Keratinocyte (primary cell): ENCODE data around the gene C12orf60. TPM values are rescaled to one million over a fixed set of nuclear protein-coding genes. Genes with fewer than 3 reads are reported as not detected.

Source experiments
- DNase-seq: peaks from one replicate; pipeline ENCODE4 v3.0.0-alpha.2; 2011; ENCODE audit warnings: low read depth, missing footprints, low spot score
- FAIRE-seq: peaks from 2 replicates; lab custom pipeline; 2011; peaks lifted over from hg19 to GRCh38; lab: Jason Lieb, UNC
- H2AFZ ChIP-seq: 2 replicates; pipeline ENCODE4 v1.6.0; 2012; ENCODE audit warnings: low read length, control low read depth, inconsistent platforms; ENCODE audit not compliant: control insufficient read depth
- H3K27ac ChIP-seq: 2 replicates; pipeline ENCODE4 v1.5.1; 2011; ENCODE audit warnings: low read length; ENCODE audit not compliant: control insufficient read depth, insufficient read depth
- H3K27me3 ChIP-seq: 3 replicates; pipeline ENCODE4 v1.6.0; 2011; ENCODE audit warnings: low read length; ENCODE audit not compliant: control insufficient read depth, insufficient read depth; ENCODE audit errors: extremely low read depth
- H3K36me3 ChIP-seq, 2 experiments: 2 replicates in 1 of 2; 3 replicates in 1 of 2; pipeline ENCODE4 v1.5.1; 2011; ENCODE audit warnings: low read length in 2 of 2, mild to moderate bottlenecking in 1 of 2; ENCODE audit not compliant: control insufficient read depth in 2 of 2, insufficient read depth in 2 of 2; ENCODE audit errors: extremely low read depth in 1 of 2
- H3K4me1 ChIP-seq: 3 replicates; pipeline ENCODE4 v1.5.1; 2011; ENCODE audit warnings: low read length; ENCODE audit not compliant: control insufficient read depth, insufficient read depth; ENCODE audit errors: extremely low read depth
- H3K4me2 ChIP-seq: 3 replicates; pipeline ENCODE4 v1.6.0; 2011; ENCODE audit warnings: low read depth, low read length; ENCODE audit not compliant: control insufficient read depth, insufficient read depth; ENCODE audit errors: extremely low read depth
- H3K4me3 ChIP-seq, 3 experiments: fragments of 200-600 bp in 1 of 3; sonication (generic) in 1 of 3; 2 replicates in 2 of 3; 3 replicates in 1 of 3; pipeline ENCODE4 v1.5.1; 2011 to 2016; ENCODE audit warnings: low read length in 3 of 3, mild to moderate bottlenecking in 3 of 3, control low read depth in 2 of 3, inconsistent platforms in 1 of 3, low read depth in 1 of 3, mixed read lengths in 1 of 3, mixed run types in 1 of 3, moderate library complexity in 1 of 3; ENCODE audit not compliant: control insufficient read depth in 2 of 3, insufficient read depth in 2 of 3; ENCODE audit errors: extremely low read depth in 1 of 3
- H3K79me2 ChIP-seq: 2 replicates; pipeline ENCODE4 v1.6.0; 2012; ENCODE audit warnings: low read length; ENCODE audit not compliant: control insufficient read depth, insufficient read depth
- H3K9ac ChIP-seq: 3 replicates; pipeline ENCODE4 v1.6.0; 2011; ENCODE audit warnings: low read length; ENCODE audit not compliant: control insufficient read depth, insufficient read depth; ENCODE audit errors: extremely low read depth
- H3K9me1 ChIP-seq: 3 replicates; pipeline ENCODE4 v1.6.0; 2011; ENCODE audit warnings: low read length; ENCODE audit not compliant: control insufficient read depth, insufficient read depth; ENCODE audit errors: extremely low read depth
- H3K9me3 ChIP-seq: 2 replicates; pipeline ENCODE4 v1.5.1; 2012; ENCODE audit warnings: low read depth, low read length; ENCODE audit not compliant: control insufficient read depth
- H4K20me1 ChIP-seq: 3 replicates; pipeline ENCODE4 v1.6.0; 2011; ENCODE audit warnings: low read length; ENCODE audit not compliant: control insufficient read depth, insufficient read depth; ENCODE audit errors: extremely low read depth
- EZH2 ChIP-seq: IDR thresholded peaks from one replicate; pipeline ENCODE4 v1.6.1; 2012; ENCODE audit warnings: inconsistent platforms, mild to moderate bottlenecking, low read length, moderate library complexity
- dilution Hi-C: fragments of 300-500 bp; cut with MboI; formaldehyde crosslinking; loops from one replicate; pipeline ENCODE4 v1.7.0; 2020; ENCODE audit warnings: low sequenced_read_pairs; ENCODE audit not compliant: extremely low pct_ligation_motif_present
- polyA plus RNA-seq, 5 experiments: library from polyadenylated mRNA; depleted of rRNA in 3 of 5; stranded (reverse) in 3 of 5; stranded (forward) in 1 of 5; unstranded in 1 of 5; fragments of >200 nt; gene quantifications; 1 replicate in 1 of 5; 2 replicates in 3 of 5; 3 replicates in 1 of 5; pipeline versions ENCODE4 v1.2.1 to v1.2.3, GENCODE V29; 2011 to 2012; ENCODE audit warnings: missing spikeins in 2 of 5, low read depth in 1 of 5, low replicate concordance in 1 of 5
- TF ChIP-seq, protein P1 (sequence below), 3 experiments: IDR thresholded peaks in 1 of 3; conservative IDR thresholded peaks in 1 of 3; optimal IDR thresholded peaks in 1 of 3; 2 replicates in 2 of 3; 3 replicates in 1 of 3; pipeline versions ENCODE3 to v1.5.1; 2011; ENCODE audit warnings: low read length in 3 of 3, mild to moderate bottlenecking in 3 of 3, moderate library complexity in 2 of 3, control low read depth in 1 of 3, inconsistent platforms in 1 of 3; ENCODE audit not compliant: insufficient read depth in 2 of 3; ENCODE audit errors: extremely low read depth in 1 of 3

The C12orf60 gene
- polyA plus RNA-seq, 1 donor (not counting 4 experiments of a cell fraction or from before 2014, with no cell fraction given), result 3.2 TPM

DNA sequence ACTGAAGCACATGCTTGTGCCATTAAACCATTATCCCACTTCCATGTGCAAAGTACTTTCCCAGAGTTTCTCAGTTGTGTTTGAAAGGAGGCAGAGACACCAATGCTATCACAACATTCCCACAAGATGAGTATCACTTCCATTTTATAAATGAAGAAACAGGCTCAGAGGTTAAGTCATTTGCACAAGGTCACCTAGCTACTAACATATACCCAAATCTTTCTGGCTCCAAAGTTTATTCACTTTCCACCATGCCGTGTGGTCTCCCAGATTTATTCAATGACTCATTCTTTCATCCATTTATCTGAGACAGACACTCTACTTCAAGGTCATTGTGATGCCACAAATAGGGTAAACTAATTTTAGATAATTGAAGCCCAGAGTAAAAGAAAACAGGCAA lies 30.5 kb downstream of the C12orf60 start:
- TF ChIP-seq, protein P1, sequence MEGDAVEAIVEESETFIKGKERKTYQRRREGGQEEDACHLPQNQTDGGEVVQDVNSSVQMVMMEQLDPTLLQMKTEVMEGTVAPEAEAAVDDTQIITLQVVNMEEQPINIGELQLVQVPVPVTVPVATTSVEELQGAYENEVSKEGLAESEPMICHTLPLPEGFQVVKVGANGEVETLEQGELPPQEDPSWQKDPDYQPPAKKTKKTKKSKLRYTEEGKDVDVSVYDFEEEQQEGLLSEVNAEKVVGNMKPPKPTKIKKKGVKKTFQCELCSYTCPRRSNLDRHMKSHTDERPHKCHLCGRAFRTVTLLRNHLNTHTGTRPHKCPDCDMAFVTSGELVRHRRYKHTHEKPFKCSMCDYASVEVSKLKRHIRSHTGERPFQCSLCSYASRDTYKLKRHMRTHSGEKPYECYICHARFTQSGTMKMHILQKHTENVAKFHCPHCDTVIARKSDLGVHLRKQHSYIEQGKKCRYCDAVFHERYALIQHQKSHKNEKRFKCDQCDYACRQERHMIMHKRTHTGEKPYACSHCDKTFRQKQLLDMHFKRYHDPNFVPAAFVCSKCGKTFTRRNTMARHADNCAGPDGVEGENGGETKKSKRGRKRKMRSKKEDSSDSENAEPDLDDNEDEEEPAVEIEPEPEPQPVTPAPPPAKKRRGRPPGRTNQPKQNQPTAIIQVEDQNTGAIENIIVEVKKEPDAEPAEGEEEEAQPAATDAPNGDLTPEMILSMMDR (optimal IDR thresholded peaks at IDR 0.05 in 1 of 3, IDR thresholded peaks at IDR 0.05 in 1 of 3, conservative IDR thresholded peaks at IDR 0.05 in 1 of 3; ENCODE audit: extremely low read depth in 1 of 3, insufficient read depth in 2 of 3, low read length in 3 of 3), result no peak
- no peak for TF ChIP-seq EZH2
- H3K4me2 ChIP-seq, result no peak overlapping the region
- dilution Hi-C loops, result no loop called here

DNA sequence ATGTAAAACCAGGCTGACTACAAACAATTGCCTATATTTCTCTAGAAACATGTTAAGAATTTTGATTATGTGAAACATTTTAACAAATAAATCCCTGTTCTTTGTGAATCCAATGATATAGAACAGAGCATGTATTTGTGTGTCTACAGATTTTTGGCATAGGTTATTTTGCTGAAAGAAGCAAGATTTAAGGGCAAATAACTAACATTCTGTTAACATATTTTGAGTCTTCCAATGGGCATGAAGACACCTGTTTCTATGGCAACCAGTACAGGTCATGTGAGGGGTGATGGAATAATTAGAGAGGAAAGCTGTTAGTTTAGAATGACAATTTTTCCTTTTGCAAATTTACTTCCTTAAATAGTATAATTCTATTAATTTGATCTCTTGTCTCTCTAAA lies 31.0 kb downstream of the C12orf60 start:
- no peak for DNase-seq
- no peaks in the 10 kb centered on the region for H4K20me1 ChIP-seq
- no peaks in the 10 kb centered on the region for H3K36me3 ChIP-seq
- peaks cover 12% of the 10 kb centered on the region for H3K4me1 ChIP-seq
- H3K9ac ChIP-seq, result no peak overlapping the region
- FAIRE-seq, result no peak
- H3K27me3 ChIP-seq, result no peaks in the 10 kb centered on the region
- H3K4me3 ChIP-seq, result no peak overlapping the region
- no peaks in the 10 kb centered on the region for H3K9me1 ChIP-seq
- no peak overlapping the region for H3K4me2 ChIP-seq
- H3K9me3 ChIP-seq, result no peaks in the 10 kb centered on the region
- H2AFZ ChIP-seq, result no peak overlapping the region
- H3K27ac ChIP-seq, result no peak overlapping the region
- TF ChIP-seq, protein P1 (optimal IDR thresholded peaks at IDR 0.05 in 1 of 3, IDR thresholded peaks at IDR 0.05 in 1 of 3, conservative IDR thresholded peaks at IDR 0.05 in 1 of 3; ENCODE audit: extremely low read depth in 1 of 3, insufficient read depth in 2 of 3, low read length in 3 of 3), result no peak
- no peak for TF ChIP-seq EZH2
- dilution Hi-C loops, result no loop called here
- H3K79me2 ChIP-seq, result no peaks in the 10 kb centered on the region

More for the DNA sequence above, 30.5 kb downstream of the C12orf60 start:
- H3K9me1 ChIP-seq, result no peaks in the 10 kb centered on the region
- H3K9me3 ChIP-seq, result no peaks in the 10 kb centered on the region
- H3K36me3 ChIP-seq, result no peaks in the 10 kb centered on the region
- no peaks in the 10 kb centered on the region for H4K20me1 ChIP-seq
- H3K4me1 ChIP-seq, result peaks cover 12% of the 10 kb centered on the region
- no peak overlapping the region for H3K4me3 ChIP-seq
- no peak overlapping the region for H3K9ac ChIP-seq
- FAIRE-seq, result no peak
- H3K27me3 ChIP-seq, result no peaks in the 10 kb centered on the region
- H3K79me2 ChIP-seq, result no peaks in the 10 kb centered on the region
- H3K27ac ChIP-seq, result no peak overlapping the region
- no peak overlapping the region for H2AFZ ChIP-seq
- no peak for DNase-seq
